DOHH2 (cell line): ENCODE results near the gene PAQR9.

ENCODE experiments used
- H3F3A ChIP-seq: fragments of 200-600 bp; sonication (generic), shearing (Covaris generic); 2 replicates; pipeline ENCODE4 v1.6.0; 2016; ENCODE audit warnings: antibody characterized with exemption, mild to moderate bottlenecking; ENCODE audit not compliant: control insufficient read depth, insufficient read depth
- H3K27ac ChIP-seq: fragments of 200-600 bp; sonication (generic); 2 replicates; pipeline ENCODE4 v1.5.1; 2014; ENCODE audit warnings: low read depth, mild to moderate bottlenecking, low read length, moderate library complexity
- H3K27me3 ChIP-seq: fragments of 200-600 bp; sonication (generic); 2 replicates; pipeline ENCODE4 v1.6.1; 2014; ENCODE audit warnings: mild to moderate bottlenecking, low read length, mixed read lengths; ENCODE audit not compliant: control insufficient read depth
- H3K36me3 ChIP-seq: fragments of 200-600 bp; sonication (generic); 2 replicates; pipeline ENCODE4 v1.6.1; 2014; ENCODE audit warnings: mild to moderate bottlenecking, low read length, moderate library complexity, mixed read lengths; ENCODE audit not compliant: control insufficient read depth
- H3K4me1 ChIP-seq: fragments of 200-600 bp; sonication (generic); 2 replicates; pipeline ENCODE4 v1.6.1; 2014; ENCODE audit warnings: mild to moderate bottlenecking, low read length, mixed read lengths; ENCODE audit not compliant: control insufficient read depth
- H3K4me2 ChIP-seq: fragments of 200-600 bp; sonication (generic); 2 replicates; pipeline ENCODE4 v1.6.0; 2014; ENCODE audit warnings: mild to moderate bottlenecking, low read length, moderate library complexity
- H3K4me3 ChIP-seq: fragments of 200-600 bp; sonication (generic); 2 replicates; pipeline ENCODE4 v1.5.1; 2014; ENCODE audit warnings: mild to moderate bottlenecking, low read length, mixed read lengths
- H3K79me2 ChIP-seq: fragments of 200-600 bp; sonication (generic); 2 replicates; pipeline ENCODE4 v1.6.1; 2014; ENCODE audit warnings: mild to moderate bottlenecking, low read length, mixed read lengths; ENCODE audit not compliant: control insufficient read depth
- H3K9me2 ChIP-seq: fragments of 200-600 bp; sonication (generic); replicated peaks from 2 replicates; pipeline ENCODE4 v1.6.1; 2014; ENCODE audit warnings: mild to moderate bottlenecking, low read length, mixed read lengths; ENCODE audit not compliant: control insufficient read depth
- H3K9me3 ChIP-seq: fragments of 200-600 bp; sonication (generic); 2 replicates; pipeline ENCODE4 v1.6.1; 2014; ENCODE audit warnings: antibody characterized with exemption, low read length, mixed read lengths; ENCODE audit not compliant: control insufficient read depth, insufficient read depth
- H4K20me1 ChIP-seq: fragments of 200-600 bp; sonication (generic); 2 replicates; pipeline ENCODE4 v1.6.0; 2014; ENCODE audit warnings: low read depth, mild to moderate bottlenecking, antibody characterized with exemption, low read length, moderate library complexity; ENCODE audit not compliant: control insufficient read depth, insufficient read depth
- CTCF ChIP-seq: fragments of 200-600 bp; sonication (generic); IDR thresholded peaks from one replicate; pipeline ENCODE4 v1.5.1; 2014; ENCODE audit warnings: antibody characterized with exemption, mild to moderate bottlenecking, low read depth, low read length; ENCODE audit not compliant: poor library complexity, severe bottlenecking
- EZH2phosphoT487 ChIP-seq: fragments of 200-600 bp; sonication (generic); IDR thresholded peaks from 2 replicates; pipeline ENCODE4 v1.6.1; 2017; ENCODE audit warnings: borderline replicate concordance, mild to moderate bottlenecking, antibody characterized with exemption, low read length, moderate library complexity, mixed read lengths

PAQR9 gene

GRCh38 chr3:142987707-142988106 lies 24.2 kb upstream of the PAQR9 start:
- Histone ChIP-seq H3K27me3 (peaks cover 2% of the 10 kb centered on the region; the same call in 1 of the 2 replicates), H3K27ac (no peak overlapping the region), H3K9me3 (no peaks in the 10 kb centered on the region), H3K4me3 (no peak overlapping the region), H3K4me1 (peaks cover 2% of the 10 kb centered on the region), H3K4me2 (no peak overlapping the region), H4K20me1 (no peaks in the 10 kb centered on the region), H3K9me2 (no peaks in the 10 kb centered on the region), H3K36me3 (no peaks in the 10 kb centered on the region), H3F3A (no peaks in the 10 kb centered on the region), H3K79me2 (no peaks in the 10 kb centered on the region)
- TF ChIP-seq EZH2phosphoT487, result no peak

GRCh38 chr3:142987080-142987700 lies 23.7 kb upstream of the PAQR9 start:
- peaks cover 6% of the 10 kb centered on the region for H3K4me1 ChIP-seq
- no peaks in the 10 kb centered on the region for H3K9me2 ChIP-seq
- no peaks in the 10 kb centered on the region for H3K36me3 ChIP-seq
- no peaks in the 10 kb centered on the region for H3K79me2 ChIP-seq
- H3F3A ChIP-seq, result no peaks in the 10 kb centered on the region
- no peak overlapping the region for H3K27ac ChIP-seq
- no peak overlapping the region for H3K4me3 ChIP-seq
- H3K4me2 ChIP-seq, result no peak overlapping the region
- TF ChIP-seq EZH2phosphoT487 (no peak), CTCF (peak; percentile 67)
- H4K20me1 ChIP-seq, result no peaks in the 10 kb centered on the region
- peaks cover 2% of the 10 kb centered on the region; the same call in 1 of the 2 replicates for H3K27me3 ChIP-seq
- H3K9me3 ChIP-seq, result no peaks in the 10 kb centered on the region

- H3F3A ChIP-seq, result no peaks in the 10 kb centered on the region
- no peaks in the 10 kb centered on the region for H3K9me2 ChIP-seq
- no peak overlapping the region for H3K4me2 ChIP-seq
- no peaks in the 10 kb centered on the region for H3K36me3 ChIP-seq
- no peaks in the 10 kb centered on the region for H3K9me3 ChIP-seq
- H3K27ac ChIP-seq, result no peak overlapping the region
- H3K4me1 ChIP-seq, result peaks cover 6% of the 10 kb centered on the region
- TF ChIP-seq EZH2phosphoT487 (no peak), CTCF (no peak)
- H3K79me2 ChIP-seq, result no peaks in the 10 kb centered on the region
- H3K4me3 ChIP-seq, result no peak overlapping the region
- peaks cover 6% of the 10 kb centered on the region for H3K27me3 ChIP-seq
- H4K20me1 ChIP-seq, result no peaks in the 10 kb centered on the region
These were observed 20.8 kb upstream of the PAQR9 start for GRCh38 chr3:142984255-142984654.

GRCh38 chr3:142983318-142983717 lies 19.8 kb upstream of the PAQR9 start:
- Histone ChIP-seq H3K4me1 (peaks cover 6% of the 10 kb centered on the region), H3K4me2 (no peak overlapping the region), H3K36me3 (no peaks in the 10 kb centered on the region), H3K9me2 (no peaks in the 10 kb centered on the region), H3K27me3 (peaks cover 6% of the 10 kb centered on the region), H3K79me2 (no peaks in the 10 kb centered on the region), H4K20me1 (no peaks in the 10 kb centered on the region), H3F3A (no peaks in the 10 kb centered on the region), H3K27ac (no peak overlapping the region), H3K9me3 (no peaks in the 10 kb centered on the region), H3K4me3 (no peak overlapping the region)
- TF ChIP-seq CTCF, result no peak
- TF ChIP-seq EZH2phosphoT487, result no peak
